HG03135 (cell line): ENCODE data around the gene ADNP.
"Not testable (repeated sequence)": the region's sequence is repeated elsewhere in the genome, so short reads cannot be mapped to it uniquely, and the experiment has no call there.

ENCODE experiments used
- ATAC-seq: cut with Tn5 transposase; IDR thresholded peaks from one replicate; pipeline ENCODE4 v1.9.1; 2021; ENCODE audit warnings: mild to moderate bottlenecking, moderate library complexity; ENCODE audit not compliant: unreplicated experiment

The ADNP gene

DNA sequence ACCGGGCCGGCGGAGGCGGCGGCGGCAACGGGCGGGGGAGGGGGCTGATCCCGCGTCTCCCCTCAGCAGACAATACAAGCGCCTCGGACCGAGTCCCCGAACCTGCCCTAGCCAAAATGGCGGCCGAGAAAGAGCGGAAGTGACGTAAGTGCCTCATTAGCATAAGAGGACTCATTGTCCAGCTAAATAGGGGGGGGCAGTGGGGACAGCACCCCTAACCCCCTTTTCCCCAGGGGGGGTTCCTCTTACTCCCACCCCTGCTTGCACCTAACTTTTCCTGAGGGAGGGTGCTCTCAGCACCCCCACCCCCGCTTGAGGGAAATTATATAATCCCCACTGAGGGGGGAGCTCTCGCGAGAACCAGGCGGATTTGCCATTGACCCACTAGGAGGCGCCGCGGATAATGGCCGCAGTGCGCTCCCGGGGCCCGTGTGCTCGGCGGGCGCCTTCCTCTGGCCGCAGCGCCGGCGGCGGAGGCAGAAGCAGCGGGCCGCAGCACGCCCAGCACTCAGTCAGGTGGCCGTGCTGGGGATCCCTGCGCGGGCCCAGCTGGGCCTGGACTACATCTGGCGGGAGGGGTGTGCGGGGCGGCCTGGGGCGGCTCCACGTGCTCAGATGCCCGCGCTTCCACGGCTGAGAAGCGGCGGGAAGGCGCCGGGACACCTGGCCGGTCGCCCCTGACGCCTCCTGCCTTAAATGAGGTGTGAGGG, at the start of gene ADNP:
Gene ADNP, minus strand, starts transcription at position 132 of the 710 bp plus-strand sequence. CDS start 27,441 bp downstream, outside the sequence.
- peak; percentile 59 for ATAC-seq

DNA sequence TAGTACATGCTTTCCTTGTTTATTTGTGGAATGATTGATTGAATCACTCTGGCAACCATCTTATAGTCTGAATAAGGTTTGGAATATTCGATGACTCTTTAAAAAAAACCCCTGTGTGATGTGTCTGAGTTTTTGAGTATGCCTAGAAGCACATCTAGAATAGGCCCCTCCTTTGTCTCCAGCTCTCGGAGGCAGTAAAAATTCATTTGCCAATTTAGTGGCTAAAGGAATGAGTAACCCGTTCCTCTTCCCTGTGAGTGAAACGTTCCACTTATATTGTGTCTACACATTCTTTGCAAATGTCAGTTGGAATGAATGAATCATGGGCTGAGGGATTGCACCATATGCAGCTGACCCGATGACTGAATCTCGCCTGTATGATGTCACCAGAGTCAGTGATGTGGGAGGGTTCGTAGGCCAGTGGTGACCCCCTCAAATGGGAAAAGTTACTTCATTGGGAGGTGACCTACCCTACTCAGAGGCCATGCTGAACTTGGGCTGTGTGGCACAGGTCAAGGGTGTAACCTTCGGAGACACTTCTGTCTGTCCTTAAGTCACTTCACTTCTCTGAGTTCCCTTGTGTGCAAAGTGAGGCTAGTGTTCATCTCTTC, 48.9 kb upstream of the ADNP start:
- no peak for ATAC-seq

DNA sequence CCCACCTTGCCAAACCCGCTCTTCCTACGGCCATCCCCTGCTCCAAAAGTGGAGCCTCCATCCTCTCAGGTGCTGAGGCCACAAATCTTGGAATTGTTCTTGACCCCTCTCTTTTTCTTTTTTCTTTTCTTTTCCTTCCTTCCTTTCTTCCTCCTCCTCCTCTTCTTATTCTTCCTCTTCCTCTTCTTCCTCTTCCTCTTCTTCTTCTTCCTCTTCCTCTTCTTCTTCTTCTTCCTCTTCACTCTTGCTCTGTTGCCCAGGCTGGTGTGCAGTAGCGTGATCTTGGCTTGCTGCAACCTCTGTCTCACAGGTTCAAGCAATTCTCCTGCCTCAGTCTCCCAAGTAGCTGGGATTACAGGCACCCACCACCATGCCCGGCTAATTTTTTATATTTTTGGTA, 47.3 kb upstream of the ADNP start:
- not testable (repeated sequence) for ATAC-seq

DNA sequence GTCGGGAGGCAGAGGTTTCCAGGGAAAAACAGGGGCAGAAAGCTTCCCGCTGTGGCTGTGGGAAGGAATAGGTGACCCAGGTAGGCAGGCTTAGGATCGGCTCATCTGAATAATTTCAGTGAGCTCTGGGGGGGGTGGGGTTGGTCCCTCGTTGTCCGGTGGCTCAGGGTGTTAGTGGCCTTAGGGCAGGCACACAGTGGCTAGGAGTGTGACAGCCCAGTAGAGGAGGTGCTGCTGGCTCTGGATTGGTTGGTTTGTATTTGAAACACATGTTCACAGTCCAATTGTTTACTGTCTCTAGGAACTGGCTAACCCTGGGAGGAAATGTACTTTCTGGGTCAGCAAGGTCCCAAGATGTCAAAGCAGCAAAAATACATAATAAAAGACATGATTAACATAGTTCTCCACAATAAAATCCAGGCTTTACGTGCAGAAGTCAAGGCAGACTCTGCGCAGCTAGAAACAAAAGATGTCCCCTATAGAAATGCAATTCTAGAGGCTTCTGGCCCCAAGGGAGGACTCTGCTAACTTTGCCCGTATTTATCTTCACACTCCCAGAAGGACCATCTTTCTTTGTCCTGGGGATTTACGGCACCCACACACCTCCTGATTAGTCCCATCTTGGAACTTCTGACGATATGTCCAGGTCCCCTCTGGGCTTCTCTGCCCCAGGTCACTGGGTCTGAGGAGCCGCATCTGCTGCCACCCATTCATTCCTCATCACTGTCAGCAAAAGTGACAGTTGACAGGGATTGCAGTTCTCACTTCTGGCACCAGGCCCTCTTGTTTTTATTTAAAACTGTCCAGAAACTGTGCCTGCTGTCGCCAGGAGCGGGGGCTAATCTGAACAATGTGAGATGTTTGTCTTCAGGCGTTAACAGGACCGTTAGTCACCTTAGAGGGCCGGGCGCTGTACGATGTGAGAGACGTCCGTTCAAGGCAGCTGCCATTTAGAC, 46.1 kb upstream of the ADNP start:
- ATAC-seq, result no peak

DNA sequence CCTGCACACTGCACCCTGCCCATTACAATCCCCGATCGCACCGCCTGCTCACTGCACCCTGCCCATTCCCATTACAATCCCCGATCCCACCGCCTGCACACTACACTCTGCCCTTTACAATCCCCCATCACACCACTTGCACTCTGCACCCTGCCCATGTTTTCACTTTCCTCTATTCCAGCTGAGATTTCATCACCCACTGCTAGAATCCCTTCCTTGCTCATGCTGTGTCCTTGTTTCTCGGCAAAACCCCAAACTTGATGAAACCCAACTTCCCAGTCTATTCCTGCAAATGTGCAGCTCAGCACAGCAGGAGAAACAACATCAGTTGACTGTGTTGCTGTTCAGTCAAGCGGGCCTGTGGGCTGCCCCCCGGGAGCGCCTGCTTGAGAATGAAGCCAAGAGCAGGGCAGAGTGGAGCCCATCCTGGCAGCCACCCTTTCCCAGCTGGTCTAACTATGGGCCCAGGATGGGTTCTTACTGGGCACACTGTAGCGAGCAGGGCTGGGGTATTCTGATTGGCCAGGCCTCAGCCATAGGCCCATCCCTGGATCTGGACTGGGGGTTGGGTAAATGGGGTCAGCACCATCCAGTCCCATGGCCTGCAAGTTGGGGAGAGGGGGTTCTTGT, 44.6 kb upstream of the ADNP start:
- no peak for ATAC-seq

DNA sequence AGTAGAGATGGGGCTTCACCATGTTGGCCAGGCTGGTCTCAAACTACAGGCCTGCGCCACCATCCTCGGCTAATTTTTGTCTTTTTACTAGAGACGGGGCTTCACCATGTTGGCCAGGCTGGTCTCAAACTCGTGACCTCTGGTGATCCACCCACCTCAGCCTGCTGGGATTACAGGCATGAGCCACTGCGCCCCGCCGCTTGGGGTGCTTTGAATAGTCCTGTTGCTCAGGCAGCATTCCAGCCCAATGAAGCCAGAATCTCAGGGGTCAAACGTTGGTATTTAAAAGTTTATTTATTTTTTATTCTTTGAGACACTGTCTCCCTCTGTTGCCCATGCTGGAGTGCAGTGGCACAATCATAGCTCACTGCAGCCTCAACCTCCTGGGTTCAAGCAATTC, 38.7 kb upstream of the ADNP start:
- no peak for ATAC-seq

DNA sequence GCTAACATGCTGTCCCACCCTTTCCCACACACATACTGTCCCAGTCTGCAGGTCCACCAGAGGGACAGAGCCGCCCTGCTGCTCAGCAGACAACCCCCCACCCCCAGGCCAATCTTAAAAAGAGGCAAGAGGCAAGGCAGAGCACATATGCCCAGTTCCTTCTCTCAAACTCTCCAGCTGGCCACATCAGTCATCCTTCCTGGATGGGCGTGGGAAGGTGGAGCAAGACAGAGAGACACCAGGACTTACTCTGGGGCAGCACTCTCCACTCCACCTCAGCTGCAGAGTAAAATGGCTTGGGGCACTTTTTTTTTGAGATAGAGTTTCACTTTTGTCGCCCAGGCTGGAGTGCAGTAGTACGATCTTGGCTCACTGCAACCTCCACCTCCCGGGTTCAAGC, 38.2 kb upstream of the ADNP start:
- no peak for ATAC-seq

DNA sequence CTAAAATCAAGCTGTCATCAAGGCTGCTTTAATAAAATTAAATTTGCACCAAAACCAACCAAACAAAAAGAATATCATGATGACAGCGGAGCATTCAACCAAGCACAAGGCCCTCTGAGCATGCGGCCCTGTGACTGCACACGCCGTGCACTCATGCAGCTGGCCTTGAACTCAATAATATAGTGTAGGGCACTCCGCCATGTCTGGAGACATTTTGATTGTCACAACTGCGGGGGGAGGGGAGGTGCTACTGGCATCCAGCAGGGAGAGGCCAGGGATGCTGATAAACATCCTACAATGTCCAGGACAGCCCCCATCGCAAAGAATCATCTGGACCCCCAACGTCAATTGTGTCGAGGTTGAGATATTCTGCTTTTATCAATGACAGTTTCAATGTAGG, 37.1 kb upstream of the ADNP start:
- no peak for ATAC-seq

DNA sequence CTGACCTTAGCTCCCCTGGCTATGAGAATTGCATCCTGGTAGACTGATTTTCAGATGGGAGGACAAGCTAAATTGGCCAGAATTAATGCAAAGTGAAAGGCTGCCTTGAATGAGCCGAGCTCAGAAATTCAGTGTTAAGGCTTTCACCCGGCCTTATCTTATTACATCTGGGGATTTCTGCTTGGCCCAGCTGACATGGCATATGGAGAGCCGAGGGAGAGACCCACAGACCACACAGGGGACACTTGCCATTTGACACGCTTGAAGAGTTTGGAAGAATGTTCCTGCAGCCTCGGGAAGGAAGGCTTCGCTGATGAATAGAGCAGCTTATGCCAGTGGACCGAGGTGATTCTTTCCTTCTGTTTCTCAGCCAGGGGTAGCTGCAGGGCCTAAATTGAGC, 36.3 kb upstream of the ADNP start:
- ATAC-seq, result no peak

DNA sequence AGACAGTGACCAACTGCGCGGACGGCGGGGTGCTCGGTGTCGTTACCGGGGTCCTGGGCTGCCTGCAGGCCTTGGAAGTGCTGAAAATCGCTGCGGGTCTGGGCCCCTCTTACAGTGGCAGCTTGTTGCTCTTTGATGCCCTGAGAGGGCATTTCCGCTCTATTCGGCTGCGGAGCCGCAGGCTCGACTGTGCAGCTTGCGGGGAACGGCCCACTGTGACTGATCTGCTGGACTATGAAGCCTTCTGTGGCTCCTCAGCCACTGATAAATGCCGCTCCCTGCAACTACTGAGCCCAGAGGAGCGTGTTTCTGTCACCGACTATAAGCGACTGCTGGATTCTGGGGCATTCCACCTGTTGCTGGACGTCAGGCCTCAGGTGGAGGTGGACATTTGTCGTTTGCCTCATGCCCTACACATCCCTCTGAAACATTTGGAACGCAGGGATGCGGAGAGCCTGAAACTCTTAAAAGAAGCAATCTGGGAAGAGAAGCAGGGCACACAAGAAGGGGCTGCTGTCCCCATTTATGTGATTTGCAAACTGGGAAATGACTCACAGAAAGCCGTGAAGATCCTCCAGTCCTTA, 28.4 kb upstream of the ADNP start:
- ATAC-seq, result no peak

DNA sequence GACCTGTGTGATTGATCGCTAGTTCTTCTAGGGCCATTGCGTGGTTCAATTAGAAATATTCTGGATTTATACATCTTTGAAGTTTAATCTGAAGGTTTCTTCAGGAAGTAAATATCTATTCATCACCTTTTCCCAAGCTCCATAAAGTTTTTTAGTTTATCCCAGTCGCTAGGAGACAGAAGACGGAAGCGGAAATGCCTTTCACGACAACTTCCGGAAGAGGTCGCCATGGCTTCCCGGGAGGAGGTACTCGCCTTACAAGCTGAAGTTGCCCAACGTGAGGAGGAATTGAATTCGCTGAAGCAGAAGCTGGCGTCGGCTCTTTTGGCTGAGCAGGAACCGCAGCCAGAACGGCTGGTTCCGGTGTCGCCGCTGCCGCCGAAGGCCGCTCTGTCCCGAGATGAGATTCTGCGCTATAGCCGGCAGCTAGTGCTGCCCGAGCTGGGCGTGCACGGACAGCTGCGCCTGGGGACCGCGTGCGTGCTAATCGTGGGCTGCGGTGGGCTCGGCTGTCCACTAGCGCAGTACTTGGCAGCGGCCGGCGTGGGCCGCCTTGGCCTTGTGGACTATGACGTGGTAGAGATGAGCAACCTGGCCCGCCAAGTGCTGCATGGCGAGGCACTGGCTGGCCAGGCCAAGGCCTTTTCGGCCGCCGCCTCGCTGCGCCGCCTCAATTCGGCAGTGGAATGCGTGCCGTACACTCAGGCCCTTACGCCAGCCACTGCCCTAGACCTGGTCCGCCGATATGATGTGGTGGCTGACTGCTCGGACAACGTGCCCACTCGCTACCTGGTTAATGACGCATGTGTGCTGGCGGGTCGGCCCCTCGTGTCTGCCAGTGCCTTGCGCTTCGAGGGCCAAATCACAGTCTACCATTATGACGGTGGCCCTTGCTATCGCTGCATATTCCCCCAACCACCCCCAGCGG, 27.6 kb upstream of the ADNP start, which contains the start of gene MOCS3:
Gene MOCS3, plus strand, starts transcription at position 204 of the 928 bp plus-strand sequence. Its CDS starts 25 bp downstream, at position 229.
- ATAC-seq, result peak; percentile 80

DNA sequence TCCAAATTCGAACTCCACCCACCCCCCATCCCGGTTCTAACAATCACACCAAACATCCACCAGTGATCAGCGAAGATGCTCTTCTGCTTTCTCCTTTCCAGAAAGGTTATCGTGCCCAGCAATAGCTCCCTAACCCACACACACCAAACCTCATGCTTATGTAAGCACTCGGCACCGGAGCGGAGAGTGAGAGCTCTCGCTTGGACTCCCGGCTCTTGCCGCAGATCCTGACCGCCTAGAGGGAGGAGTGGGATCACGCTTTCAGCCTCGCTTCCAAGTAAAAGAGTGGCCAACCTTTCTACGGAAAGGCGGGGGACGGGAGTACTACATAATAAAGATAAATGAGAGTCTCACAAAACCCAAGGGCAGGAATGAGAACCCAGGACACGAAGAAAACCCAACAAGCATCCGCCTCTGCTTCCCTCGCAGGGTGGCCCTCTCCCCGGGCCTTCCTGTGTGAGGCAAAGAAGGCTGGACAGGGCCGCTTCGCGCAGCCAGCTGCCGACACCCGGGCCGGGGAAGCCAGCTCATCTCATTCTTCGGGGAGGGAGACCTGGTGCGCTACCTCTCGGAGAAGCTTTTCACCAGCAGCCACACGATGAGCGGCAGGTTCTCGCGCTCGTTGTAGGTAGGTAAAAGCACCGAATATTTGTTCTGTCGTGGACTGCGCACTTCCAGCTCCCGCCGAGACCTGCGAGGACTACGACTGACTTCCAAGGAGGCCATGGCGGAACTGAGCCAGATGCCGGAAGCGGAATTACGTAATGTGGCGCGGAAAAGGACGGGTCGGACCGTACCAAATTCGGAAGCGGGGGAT, 26.8 kb upstream of the ADNP start, which contains the start of gene DPM1:
Gene DPM1, minus strand, starts transcription at position 735 of the 817 bp plus-strand sequence. Its CDS starts 9 bp downstream, at position 726.
- ATAC-seq, result peak; percentile 67

DNA sequence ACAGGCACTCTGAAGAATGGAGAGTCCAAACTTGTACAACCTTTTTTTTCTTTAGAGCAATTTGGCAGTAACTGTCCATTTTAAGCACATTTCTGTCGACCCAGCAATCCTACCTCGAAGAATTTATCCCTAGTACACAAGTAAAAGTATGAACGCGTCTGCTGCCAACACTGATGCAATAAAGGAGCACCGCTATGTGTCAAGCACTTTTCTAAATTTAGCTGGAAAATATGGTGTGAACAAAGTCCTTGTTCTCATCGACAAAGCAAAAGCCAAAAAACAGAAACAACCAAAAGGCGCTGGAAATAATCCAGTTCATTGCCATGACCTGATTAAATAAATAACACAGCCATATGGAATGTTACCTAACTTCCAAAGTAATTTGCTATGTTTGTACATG, 26.0 kb upstream of the ADNP start:
- ATAC-seq, result no peak

DNA sequence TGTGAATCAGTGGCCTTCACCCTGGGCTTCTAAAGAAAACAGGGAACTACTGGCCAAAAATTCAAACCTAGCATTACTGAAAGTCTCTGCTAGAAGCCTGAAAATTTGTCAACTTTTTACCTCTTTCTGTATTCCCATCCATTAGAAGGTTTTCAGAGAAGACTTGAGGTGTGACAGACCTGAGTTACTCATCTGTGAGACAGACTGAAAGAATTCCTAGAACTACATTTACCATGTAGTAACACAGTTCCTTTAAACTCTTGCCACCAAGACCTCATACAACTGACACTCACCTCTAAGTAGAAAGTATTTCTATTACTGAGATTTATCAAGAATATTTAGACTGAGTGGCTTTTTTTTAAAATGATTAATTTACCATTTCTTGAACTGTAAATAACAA, 22.6 kb upstream of the ADNP start:
- ATAC-seq, result no peak

DNA sequence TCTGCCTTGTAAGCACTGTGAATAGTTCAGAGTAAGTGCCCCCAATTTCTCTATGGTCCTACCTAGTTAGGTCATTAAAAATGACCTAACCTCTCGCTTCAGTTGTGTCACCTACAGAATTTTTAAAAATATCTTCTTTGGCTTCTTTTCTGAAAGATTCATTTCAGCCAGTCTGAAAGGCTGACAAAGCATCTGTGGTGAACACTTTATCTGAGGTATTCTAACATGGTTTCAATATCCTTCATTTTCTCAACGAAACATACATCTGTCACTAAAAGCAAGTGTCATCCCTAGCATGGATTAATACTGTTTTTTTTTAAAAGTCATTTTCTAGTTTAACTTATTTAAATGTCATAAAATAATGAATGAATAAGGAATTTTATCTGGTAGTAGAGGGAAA, 22.0 kb upstream of the ADNP start:
- no peak for ATAC-seq

DNA sequence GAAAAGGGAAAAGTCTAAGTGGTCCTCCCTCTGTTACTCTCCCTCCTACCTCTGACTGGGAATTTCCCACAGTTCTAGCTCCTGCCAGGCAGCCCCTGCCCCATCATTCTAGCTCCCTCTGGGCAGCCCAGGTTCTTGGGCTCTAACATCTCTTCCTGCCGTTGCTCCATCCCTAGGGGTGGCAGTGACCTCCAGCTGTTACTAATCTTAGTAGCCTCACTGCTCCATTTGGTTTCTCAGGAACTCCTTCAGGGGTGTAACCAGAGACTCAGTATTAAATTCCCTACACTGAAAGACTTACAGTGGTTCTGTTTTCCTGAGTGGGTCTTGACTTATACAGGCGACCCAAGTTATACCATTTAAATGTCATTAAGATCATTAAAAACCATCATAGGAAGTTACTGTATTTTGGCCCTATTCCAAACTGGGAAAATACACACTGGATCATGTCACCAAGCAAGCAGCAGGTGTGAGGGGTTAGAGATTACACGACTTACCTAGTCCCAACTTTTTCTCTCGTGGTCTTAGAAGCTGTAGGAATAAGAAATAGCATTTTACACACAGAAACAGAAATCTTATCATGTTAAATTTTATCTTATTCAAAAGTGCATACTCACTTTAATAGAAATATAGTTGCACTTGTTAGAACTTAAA, 17.0 kb upstream of the ADNP start:
- no peak for ATAC-seq

DNA sequence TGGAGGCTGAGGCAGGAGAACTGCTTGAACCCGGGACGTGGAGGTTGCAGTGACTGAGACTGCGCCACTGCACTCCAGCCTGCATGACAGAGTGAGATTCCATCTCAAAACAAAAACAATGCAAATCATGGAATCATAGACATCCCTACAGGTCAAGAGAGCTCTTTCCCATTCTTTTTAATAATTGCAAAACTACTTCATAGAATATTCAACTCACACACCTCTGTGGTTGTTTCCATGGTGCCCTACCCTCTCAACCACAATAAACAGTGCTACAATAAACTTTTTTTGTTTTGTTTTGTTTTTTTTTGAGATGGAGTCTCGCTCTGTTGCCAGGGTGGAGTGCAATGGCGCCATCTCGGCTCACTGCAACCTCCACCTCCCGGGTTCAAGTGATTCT, 11.8 kb upstream of the ADNP start:
- no peak for ATAC-seq

DNA sequence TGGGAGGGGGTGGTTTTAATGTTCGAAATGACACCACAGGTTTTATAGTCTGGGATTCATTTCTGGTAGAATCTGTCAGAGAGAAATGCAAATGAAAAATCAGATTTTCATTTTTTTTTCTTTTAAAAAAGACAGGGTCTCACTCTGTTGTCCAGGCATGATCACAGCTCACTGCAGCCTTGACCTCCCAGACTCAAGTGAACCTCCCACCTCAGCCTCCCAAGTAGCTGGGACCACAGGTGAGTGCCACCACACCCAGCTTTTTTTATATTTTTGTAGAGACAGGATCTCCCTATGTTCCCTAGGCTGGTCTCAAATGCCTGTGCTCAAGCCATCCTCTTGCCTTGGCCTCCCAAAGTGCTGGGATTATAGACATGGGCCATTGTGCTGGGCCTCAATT, 2.4 kb upstream of the ADNP start:
- no peak for ATAC-seq
